Parietal lobe (tissue), 1 donor: ENCODE data around the gene SLC34A3. TPM values are rescaled to one million over a fixed set of nuclear protein-coding genes. Genes with fewer than 3 reads are reported as not detected.

Source experiments
- total RNA-seq: library from RNA; depleted of rRNA; stranded (reverse); fragments of >200 nt; gene quantifications from one replicate; pipeline ENCODE4 v1.2.3, GENCODE V29; 2014

The SLC34A3 gene
- total RNA-seq: not detected

DNA sequence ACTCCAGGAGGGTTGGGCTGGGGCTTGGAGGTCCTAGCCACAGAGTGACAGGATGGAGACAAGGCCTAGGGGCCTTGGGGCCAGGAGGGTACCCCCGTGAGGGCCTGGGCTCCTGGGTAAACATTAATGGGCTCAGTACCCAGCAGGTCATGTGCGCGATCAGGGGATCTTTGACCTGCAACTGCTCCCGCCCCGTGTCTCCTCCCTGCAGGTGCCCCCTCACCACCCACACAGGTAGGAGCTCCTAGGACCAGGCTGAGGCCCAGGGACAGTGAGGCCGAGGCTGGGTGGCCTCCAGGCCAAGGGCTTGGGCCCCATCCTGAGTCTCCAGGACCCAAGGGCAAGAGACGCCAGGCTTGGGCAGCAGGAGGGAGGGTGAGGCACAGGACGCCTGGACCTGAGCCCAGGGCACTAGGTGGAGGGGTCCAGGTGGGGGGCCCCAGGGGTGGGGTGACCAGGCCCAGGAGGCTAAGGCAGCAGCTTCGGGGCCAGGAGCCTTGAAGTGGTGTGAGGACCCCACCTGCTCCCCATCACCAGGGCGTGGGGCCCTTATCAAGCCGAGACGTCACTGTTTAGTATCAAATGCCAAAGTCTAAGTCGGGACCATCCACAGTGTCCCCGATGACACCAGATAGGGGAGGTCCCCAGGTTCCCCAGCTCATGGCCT lies at the start of gene SLC34A3:
TSS of gene SLC34A3 (plus strand) at position 197 of the 667 bp plus-strand sequence. CDS start 802 bp downstream, outside the sequence.

DNA sequence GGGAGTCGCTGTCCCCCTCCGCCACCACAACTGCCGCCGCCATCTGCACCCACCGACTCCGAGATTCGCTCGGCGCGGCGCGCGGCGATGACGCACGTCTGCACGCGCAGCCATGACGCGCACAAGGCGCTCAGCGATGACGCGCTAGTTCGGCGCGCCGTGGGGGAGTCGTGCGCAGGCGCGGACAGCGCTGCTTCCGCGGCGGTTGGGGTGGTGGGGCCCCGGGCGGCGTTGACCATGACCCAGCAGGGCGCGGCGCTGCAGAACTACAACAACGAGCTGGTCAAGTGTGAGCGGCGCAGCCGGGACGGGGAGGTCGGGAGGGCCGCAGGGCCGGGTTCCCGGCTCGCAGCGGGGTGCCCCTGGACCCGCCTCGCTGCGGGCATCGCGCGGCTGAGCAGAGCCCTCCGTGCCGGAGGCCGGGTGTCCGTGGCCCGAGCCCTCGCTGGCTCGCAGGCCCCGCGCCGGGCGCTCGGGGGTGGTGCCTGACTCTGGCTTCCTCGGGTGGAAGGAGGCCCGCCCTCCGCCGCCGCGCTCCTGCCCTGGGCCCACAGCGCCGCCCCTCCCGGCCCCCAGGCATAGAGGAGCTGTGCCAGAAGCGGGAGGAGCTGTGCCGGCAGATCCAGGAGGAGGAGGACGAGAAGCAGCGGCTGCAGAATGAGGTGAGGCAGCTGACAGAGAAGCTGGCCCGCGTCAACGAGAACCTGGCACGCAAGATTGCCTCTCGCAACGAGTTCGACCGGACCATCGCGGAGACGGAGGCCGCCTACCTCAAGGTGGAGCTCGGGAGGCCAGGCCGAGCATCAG lies 42.0 kb upstream of the SLC34A3 start, which contains the start of the genes ANAPC2 and SSNA1:
TSS of gene ANAPC2 (minus strand) at position 71 of the 807 bp plus-strand sequence. CDS start at position 43, 28 bp downstream.
TSS of gene SSNA1 (plus strand) at position 187 of the 807 bp plus-strand sequence. CDS start at position 238, 51 bp downstream.

DNA sequence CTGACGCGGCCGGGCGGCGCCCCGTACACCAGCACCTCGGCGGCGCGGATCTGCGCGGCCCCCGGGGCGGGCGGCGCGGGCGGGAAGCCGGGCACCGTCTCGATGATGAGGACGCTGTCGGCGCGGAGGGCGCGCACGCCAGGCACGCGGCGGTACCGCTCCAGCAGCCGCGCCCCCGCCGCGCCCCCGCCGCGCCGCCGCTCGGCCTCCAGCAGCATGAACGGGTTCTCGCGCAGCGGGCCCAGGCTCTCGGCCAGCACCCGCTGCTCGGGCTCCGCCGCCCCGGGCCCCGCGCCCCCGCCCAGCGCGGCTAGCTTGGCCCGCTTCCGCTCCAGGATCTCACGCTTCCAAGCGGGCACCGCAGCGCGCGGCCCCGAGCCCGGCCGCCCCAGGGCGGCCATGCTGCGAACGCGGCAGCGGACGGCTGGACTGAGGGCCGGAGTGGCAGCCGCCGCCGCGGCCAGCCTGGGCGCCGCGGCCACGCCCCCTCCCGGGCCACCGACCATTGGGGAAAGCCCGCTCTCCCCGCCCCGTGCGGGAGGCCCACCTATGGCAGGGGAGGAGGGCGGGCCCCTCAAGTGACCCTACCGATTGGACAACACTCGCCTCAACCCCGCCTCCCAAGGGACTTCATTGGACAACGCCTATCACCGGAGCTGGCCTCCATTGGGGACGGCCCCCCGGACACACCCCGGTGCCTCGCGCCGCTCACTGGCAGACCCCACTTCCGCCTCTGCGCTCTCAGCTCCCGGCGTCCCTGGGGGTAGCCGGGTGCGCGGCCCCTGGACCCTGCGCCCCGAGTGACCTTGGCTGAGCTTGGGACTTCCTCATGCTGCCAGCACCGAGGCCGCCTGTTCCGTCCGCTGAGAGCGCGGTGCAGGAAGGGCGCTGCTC lies 30.1 kb upstream of the SLC34A3 start, which contains the start of gene TPRN:
TSS of gene TPRN (minus strand) at position 431 of the 894 bp plus-strand sequence. CDS start at position 401, 30 bp downstream.

DNA sequence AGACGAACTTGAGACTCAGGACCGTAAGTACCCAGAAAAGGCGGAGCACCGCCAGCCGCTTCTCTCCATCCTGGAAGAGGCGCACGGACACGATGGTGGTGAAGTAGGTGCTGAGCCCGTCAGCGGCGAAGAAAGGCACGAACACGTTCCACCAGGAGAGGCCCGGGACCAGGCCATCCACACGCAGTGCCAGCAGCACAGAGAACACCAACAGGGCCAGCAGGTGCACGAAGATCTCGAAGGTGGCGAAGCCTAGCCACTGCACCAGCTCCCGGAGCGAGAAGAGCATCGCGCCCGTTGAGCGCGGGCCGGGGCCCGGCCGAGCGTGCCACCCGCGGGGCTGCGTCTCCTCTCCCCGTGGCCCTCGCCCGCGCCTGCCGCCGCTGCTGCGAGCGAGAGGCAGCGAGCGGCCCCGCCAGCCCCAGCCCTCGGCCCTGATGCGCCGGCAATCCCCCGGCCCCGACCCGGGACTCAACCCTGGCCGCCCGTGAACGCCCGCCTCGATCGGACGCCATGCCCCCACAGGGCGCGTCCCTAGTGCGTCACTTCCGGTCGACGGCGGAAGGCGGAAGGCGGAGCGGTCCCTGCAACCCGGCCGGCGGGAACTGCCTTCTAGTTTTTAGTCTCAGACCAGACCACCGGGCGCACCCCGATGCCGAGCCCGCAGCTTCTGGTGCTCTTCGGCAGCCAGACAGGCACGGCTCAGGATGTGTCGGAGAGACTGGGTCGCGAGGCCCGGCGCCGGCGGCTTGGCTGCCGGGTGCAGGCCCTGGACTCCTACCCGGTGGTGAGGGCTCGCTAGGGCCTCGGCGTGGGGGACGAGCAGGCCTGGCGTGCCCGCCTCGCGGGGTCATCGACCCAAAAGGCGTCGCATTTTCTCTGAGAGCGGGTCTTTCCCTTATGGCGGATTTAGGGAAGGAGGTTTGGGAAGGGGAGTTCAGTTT lies 25.3 kb upstream of the SLC34A3 start, which contains the start of the genes NDOR1 and TMEM203:
TSS of gene NDOR1 (plus strand) at position 575 of the 944 bp plus-strand sequence. CDS start at position 653, 78 bp downstream.
TSS of gene TMEM203 (minus strand) at position 523 of the 944 bp plus-strand sequence. CDS start at position 289, 234 bp downstream.

DNA sequence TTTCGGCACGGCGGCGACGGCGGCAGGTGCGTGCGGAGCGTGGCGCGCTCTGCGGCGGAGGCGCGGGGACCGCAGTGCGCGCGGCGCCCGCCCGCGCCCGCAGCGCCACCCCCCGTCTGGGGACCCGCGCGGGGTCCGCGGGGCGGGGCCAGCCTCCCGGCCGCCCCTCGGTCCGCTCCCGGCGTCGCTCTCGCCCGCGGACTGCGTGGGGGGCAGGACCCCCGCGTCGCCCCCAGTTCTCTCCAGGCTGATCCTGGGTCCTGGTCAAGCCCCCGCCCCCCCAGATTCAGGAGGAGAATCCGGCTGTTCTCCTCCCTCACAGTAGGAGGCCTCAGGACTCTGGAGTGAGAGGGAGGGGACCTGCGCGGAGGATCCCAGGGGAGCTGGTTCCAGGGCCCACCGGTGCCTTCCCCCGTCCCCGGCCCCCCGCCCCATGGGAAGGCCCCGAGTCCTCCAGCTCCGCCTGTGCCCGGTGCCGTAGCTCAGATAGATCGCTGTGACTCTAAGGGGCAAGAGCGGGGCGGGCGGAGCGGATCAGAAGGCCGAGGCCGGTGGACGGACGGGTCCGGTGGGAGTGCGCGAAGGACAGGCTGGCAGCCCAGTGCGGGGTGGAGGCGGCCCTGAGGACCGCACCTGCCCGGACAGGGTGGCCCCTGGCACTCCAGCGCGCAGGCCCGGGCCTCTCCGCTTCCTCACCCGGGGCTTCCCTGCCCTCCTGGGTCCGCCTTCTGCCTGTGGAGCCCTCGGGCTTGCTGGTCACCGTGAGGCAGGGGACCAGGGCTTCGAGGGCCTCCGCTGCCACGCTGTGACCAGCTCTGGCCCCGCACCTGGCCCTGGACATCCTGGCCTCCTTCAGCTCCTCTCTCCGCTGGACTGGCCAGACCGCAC lies 8.3 kb upstream of the SLC34A3 start, which contains the start of gene RNF208:
TSS of gene RNF208 (minus strand) at position 51 of the 888 bp plus-strand sequence. CDS start 1,028 bp downstream, outside the sequence.

DNA sequence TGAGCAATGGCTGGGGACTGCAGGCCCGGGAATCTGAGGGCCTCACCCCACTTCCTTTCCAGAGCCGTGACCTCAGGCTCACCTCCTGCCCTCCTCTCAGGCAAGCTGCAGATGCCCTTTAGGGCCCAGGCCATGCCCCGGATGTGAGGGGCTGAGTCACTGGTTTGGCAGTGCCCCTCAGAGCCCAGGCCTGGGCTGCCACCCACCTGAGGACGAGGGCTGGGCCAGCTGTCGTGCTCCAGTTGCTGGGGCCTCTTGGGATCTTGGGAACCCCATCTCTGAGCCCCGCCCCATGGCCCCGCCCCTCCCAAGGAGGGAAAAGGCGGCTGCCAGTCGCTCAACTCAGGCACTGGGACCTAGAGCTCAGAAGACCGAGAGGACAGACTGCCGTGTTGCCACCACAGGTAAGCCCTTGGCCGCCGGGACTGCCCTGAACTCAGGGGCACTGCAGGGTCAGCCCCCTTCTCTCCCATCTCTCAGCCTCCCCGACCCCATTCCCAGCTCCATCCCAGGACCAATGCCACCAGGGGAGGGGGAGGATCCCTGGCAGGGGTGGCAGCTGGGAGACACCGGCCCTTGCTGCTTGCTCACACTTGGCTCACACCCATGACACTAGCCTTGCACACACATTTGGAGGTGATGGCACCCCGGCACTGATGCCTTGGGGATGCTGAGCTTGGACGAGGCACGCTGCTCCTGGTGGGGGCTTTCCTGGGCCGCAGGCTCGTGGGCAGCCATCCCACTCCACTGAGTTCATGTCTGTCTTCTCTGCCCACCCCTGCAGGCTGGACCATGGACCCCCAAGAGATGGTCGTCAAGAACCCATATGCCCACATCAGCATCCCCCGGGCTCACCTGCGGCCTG lies 5.6 kb upstream of the SLC34A3 start, which contains the start of gene CYSRT1:
TSS of gene CYSRT1 (plus strand) at position 345 of the 865 bp plus-strand sequence. CDS start at position 793, 448 bp downstream.

DNA sequence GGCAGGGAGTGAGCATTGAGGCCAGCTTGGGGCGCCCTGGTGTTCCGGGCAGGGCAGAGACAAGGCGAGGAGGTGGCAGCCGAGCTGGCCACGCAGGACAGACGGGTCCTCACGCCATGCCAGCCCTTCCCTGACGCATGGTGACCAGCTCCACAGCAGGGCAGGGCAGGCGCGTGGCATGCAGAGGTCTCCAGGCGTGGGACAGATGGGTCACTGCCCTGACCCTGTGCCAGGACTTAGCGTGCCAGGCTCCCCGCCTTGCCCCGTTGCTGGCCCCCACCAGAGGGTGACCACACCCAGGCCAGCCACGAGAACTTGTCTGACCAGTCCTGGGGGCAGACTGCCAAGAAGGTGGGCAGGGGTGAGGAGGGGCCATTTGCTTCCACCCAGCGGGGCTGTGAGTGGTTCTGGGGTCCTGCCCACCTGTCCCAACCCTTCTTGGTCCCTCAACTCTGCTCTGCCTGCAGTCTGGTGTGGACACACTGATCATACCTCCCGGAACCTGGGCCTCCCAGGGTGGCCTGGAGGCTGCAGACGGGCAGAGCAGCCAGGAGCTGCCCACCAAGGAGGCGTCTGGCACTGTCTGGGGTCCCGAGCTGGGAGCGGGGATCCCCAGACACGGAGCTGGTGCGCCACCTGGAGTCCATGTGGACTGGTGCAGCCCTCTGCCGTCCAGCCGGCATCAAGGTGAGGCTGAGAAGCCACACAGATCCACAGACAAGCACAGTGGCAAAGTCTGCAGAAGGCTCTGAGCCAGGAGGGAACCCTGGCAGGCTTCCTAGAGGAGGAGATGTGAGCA lies 3.4 kb upstream of the SLC34A3 start, which contains the start of gene RNF224:
TSS of gene RNF224 (plus strand) at position 449 of the 799 bp plus-strand sequence. CDS start 834 bp downstream, outside the sequence.

DNA sequence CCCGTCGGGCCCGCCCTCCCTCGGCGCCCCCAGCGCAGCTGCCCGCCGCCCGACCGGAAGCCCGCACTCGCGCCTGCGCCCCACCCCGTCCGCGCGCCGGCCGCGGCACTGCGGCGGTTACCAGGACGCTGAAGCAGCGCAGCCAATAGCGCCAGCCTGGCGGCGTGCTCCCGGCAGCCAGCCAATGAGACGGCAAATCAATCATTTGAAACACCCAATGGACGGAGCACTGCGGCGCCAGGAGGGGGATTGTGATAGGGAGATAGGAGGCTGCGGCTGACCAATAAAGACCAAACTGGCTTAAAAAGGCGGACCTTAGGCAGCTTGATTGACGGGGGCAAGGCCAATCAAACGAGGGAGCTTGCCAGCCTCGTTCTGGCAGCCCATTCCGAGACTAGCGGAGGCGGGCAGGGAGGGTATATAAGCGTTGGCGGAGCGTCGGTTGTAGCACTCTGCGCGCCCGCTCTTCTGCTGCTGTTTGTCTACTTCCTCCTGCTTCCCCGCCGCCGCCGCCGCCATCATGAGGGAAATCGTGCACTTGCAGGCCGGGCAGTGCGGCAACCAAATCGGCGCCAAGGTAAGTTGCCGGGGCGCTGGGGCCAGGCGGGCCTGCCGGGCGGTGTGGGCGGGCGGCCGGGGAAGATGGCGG lies 10.3 kb downstream of the SLC34A3 start, which contains the start of gene TUBB4B:
TSS of gene TUBB4B (plus strand) at position 447 of the 649 bp plus-strand sequence. CDS start at position 521, 74 bp downstream.

DNA sequence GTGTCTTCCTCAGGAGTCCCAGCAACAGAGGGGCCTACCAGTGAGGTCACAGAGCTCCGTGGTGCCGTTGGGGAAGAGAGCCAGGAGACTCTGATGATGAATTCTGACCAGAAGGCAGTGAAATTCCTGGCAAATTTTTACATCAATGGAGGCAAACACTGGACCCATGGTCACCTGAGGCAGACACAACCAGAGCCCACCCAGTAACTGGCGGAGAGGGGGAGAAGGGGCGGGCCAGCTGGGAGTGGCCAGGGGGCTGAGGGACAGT lies 20.4 kb downstream of the SLC34A3 start, which contains the start of gene STPG3:
TSS of gene STPG3 (plus strand) at position 93 of the 268 bp plus-strand sequence. CDS start at position 94, 1 bp downstream.

DNA sequence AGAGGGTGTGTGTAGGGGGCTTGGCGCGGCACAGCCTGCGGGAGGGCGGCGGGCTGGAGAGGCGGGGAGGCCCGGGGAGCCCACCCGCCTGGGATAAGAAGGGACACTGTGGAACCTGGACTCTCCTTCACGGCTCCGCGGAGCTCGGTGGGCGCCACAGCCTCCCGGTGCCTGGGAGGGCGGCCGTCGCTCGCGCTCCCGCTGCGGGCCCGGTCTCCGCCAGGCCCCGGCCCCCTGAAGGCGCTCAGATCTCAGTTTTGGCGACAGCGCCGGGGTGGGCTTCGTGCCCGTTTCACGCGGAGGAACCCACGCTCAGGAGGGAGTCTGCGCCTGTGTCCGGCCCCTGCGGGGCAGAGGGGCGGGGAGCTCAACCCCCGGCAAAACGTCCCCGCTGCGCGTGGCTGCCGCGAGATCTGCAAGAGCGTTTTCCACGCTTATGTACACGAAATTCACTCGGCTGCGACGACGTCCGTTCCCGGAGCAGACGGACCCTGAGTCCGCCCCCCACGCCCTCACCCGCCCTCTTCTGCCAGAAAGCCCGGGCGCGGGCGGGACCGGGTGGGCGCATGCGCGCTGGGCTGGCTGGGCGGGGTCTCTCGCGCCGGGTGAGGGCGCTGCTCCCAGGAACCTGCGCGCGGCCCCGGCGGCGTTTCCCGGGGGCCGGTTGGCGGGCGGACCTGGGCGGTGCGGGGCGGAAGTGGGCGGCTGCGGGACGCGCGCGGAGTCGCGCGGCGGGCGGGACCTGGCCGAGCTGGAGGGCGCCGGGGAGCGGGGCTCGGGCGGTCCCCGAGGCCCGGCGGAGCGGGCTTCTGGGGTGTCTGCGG lies 24.1 kb downstream of the SLC34A3 start, which contains the start of gene NELFB:
TSS of gene NELFB (plus strand) at position 704 of the 824 bp plus-strand sequence.

DNA sequence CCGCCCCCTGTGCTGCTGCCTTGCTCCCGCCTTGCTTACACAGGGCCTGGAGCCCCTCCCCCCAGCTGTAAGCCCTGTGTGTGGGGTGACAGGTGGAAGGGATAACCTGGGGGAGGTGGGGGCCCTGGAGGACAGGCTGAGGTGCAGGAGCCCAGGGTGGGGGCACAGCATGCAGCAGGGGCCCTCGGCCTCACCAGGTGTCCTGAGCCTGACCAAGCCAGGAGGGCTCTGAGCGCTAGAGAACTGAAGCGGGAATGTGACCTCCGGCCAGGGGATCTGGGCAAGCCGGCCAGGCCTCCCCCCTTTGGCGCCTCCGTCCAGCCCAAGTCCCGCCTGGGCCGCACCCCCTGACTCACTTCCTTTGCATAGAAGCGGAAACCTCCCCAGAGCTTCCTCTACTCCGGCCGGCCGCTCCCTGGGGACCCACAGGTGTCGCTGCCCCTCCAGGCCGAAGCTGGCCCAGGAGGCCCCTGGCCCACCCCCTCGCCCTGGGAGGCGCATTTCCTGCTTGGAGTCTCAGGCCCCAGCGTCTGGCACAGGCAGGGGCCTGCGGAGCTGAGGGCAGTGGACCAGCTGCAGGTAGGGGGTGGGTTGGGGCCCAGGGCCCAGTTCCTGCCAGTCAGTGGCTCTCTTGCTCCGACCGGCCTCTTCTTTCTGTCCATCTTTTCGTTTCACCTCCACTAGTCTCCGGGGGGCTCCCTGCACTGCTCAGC lies 46.8 kb downstream of the SLC34A3 start, which contains the start of gene TOR4A:
TSS of gene TOR4A (plus strand) at position 398 of the 713 bp plus-strand sequence. CDS start 964 bp downstream, outside the sequence.

